Fibroblast of skin of left biceps (primary cell): ENCODE measurements around the gene USP17L28.
"Not testable (repeated sequence)": the region's sequence is repeated elsewhere in the genome, so short reads cannot be mapped to it uniquely, and the experiment has no call there.

Source experiments
- DNase-seq, 2 experiments: peaks; one replicate each; pipeline ENCODE4 v3.0.0-alpha.2; 2013; ENCODE audit warnings: low read depth in 2 of 2

Gene USP17L28, protein sequence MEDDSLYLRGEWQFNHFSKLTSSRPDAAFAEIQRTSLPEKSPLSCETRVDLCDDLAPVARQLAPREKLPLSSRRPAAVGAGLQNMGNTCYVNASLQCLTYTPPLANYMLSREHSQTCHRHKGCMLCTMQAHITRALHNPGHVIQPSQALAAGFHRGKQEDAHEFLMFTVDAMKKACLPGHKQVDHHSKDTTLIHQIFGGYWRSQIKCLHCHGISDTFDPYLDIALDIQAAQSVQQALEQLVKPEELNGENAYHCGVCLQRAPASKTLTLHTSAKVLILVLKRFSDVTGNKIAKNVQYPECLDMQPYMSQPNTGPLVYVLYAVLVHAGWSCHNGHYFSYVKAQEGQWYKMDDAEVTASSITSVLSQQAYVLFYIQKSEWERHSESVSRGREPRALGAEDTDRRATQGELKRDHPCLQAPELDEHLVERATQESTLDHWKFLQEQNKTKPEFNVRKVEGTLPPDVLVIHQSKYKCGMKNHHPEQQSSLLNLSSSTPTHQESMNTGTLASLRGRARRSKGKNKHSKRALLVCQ

GRCh38 chr4:9348593-9348992 is at the start of gene USP17L28:
TSS of gene USP17L28 (plus strand) at chr4:9348893. CDS start at chr4:9348893, 0 bp downstream.
- DNase-seq, result not testable (repeated sequence)

- DNase-seq, result not testable (repeated sequence)
Measured at GRCh38 chr4:9324191-9324590, 24.5 kb upstream of the USP17L28 start.

- DNase-seq, result not testable (repeated sequence)
Measured at GRCh38 chr4:9324865-9325264, 23.8 kb upstream of the USP17L28 start, which contains the start of gene USP17L24. TSS of gene USP17L24 (plus strand) at chr4:9325165. CDS start at chr4:9325165, 0 bp downstream.

- not testable (repeated sequence) for DNase-seq
Measured at GRCh38 chr4:9329611-9330010, 19.1 kb upstream of the USP17L28 start, which contains the start of gene USP17L25. TSS of gene USP17L25 (plus strand) at chr4:9329911. CDS start at chr4:9329911, 0 bp downstream.

GRCh38 chr4:9334358-9334757 is 14.3 kb upstream of the USP17L28 start, which contains the start of gene USP17L26:
TSS of gene USP17L26 (plus strand) at chr4:9334658. CDS start at chr4:9334658, 0 bp downstream.
- not testable (repeated sequence) for DNase-seq

- not testable (repeated sequence) for DNase-seq
Measured at GRCh38 chr4:9339103-9339502, 9.6 kb upstream of the USP17L28 start, which contains the start of gene USP17L5. TSS of gene USP17L5 (plus strand) at chr4:9339403. CDS start at chr4:9339403, 0 bp downstream.

- not testable (repeated sequence) for DNase-seq
Measured at GRCh38 chr4:9343848-9344247, 4.8 kb upstream of the USP17L28 start, which contains the start of gene USP17L27. TSS of gene USP17L27 (plus strand) at chr4:9344148. CDS start at chr4:9344148, 0 bp downstream.

- DNase-seq, result not testable (repeated sequence)
Measured at GRCh38 chr4:9350866-9351265, 2.2 kb downstream of the USP17L28 start.

DNA sequence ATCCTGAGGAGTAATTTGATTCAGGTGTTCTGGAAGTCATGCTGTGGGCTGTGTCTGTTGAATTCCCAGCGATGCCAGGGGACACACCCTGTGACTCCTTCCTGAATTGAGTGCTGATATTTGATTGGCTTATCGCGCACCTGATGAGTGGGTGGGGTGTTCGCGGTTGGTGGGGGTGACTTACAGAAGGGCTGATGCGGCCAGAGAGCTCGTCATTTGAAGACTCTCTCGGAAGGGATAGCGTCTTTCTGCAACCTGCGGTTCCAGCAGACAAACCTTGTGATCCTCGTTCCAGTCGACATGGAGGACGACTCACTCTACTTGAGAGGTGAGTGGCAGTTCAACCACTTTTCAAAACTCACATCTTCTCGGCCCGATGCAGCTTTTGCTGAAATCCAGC is 4.6 kb downstream of the USP17L28 start, which contains the start of gene USP17L29:
Gene USP17L29 (plus strand): TSS at position 301 of the 400 bp plus-strand sequence. CDS start 0 bp downstream, at position 301.
- DNase-seq, result not testable (repeated sequence)

DNA sequence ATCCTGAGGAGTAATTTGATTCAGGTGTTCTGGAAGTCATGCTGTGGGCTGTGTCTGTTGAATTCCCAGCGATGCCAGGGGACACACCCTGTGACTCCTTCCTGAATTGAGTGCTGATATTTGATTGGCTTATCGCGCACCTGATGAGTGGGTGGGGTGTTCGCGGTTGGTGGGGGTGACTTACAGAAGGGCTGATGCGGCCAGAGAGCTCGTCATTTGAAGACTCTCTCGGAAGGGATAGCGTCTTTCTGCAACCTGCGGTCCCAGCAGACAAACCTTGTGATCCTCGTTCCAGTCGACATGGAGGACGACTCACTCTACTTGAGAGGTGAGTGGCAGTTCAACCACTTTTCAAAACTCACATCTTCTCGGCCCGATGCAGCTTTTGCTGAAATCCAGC is 14.1 kb downstream of the USP17L28 start, which contains the start of gene USP17L30:
Gene USP17L30 (plus strand): TSS at position 301 of the 400 bp plus-strand sequence. CDS start 0 bp downstream, at position 301.
- not testable (repeated sequence) for DNase-seq

GRCh38 chr4:9379881-9380280 is 31.2 kb downstream of the USP17L28 start:
- DNase-seq, result not testable (repeated sequence)

GRCh38 chr4:9381012-9381534 is 32.4 kb downstream of the USP17L28 start:
- not testable (repeated sequence) for DNase-seq

DNA sequence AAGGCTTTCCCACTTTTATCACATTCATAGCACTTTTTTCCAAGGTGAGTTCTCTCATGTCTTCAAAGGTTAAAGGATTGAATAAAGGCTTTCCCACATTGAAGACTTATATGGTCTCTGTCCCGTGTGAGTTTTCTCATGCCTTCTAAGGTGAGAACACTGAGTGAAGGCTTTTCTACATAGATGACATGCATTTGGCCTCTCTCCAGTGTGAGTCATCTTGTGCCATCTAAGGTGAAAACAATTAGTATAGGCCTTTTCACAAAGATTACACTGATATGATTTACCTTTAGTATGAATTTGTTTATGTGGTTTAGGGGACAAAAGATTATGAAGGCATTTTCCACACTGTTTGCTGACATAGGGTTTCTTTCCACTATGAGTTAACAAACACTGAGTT is 35.4 kb downstream of the USP17L28 start:
- no peak for DNase-seq

DNA sequence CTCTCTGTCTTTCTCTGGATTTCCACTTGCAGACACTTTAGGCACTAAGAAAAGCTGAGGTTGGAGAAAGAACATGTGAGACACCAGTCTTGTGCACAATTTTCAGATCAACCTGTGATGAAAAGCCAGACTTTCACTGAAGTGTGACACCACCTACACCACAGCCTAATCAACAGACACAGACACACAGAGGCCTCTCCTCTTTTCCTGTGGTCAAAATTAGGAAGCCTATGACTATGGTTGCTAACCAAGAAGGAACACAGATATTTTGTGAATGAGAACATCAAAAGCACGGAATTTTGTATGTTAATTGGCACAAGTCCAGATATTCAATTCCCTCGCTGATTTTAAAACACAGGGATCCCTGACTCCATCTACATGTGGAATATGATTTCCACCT is 40.3 kb downstream of the USP17L28 start:
- not testable (repeated sequence) for DNase-seq
